Measurements from ENCODE around the gene ALDH1B1.

ALDH1B1 gene

GRCh38 chr9:38440516-38440915 lies 48.0 kb downstream of the ALDH1B1 start:
- no peak for DNase-seq (ENCODE audit: low read depth)

DNA sequence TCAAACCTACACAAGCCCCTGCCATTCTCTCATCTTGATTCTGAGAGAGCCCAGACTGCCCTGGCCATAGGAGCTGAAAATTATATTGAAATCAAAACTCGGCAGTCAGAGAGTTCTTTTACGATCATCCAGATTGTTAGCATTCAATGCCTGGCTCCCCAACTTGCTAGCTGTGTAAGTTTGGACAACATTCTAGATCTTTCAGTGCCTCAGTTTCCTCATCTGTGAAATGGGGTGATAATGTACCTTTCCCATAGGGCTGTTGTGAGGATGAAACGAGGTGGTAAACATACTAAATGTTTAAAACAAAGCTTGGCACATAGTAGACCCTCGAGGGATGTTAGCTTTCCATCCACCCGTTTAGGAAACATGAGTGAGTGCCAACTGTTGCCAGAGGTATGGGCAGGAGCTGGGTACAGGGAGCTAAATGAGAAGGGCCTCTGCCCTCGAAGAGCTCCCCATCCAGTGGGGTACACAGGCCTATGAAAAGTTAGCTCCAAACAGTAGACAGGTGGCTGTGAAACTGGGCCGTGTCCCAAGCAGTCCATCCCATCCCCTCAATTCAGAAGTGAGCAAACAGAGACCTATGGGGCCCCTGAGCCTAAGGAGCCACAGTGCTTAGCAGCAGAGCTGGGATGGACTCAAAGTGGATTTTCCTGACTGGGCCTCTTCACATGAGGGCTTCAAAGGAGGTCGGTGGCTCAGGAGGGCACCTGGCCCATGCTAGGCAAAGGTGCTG lies 49.0 kb downstream of the ALDH1B1 start:
- no peak for DNase-seq (ENCODE audit: low read depth)

DNA sequence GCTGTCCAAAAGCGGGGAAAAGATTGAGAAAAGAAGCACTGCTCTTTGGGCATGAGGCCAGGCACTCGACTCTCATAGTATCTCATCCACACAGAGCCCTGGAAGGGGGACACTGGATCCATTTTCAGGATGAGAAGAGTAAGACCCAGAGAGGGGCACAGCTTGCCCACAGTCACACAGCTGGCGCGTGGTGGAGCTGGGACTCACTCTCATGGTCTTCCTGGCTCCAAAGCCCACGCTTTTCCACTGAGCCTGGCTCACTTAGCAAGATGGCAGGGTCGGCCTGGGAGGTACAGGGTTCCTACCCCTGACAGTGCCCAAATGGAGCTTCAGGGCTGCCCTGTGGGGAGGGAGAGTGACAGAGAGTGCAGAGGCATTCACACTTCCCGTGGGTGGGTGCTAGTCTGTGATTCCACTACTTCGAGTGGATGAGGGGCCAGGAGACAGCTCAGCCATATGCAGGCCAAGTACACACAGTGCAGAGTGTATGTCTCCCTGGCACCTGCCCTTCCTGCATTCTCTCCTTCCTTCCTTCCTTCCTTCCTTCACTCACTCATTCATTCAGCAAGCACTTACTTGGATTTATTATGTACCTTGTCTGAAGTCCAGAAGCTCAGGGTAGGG lies 50.1 kb downstream of the ALDH1B1 start:
- no peak for DNase-seq (ENCODE audit: low read depth)

- no peak for DNase-seq (ENCODE audit: low read depth)
Measured at GRCh38 chr9:38443181-38443580, 50.7 kb downstream of the ALDH1B1 start.

DNA sequence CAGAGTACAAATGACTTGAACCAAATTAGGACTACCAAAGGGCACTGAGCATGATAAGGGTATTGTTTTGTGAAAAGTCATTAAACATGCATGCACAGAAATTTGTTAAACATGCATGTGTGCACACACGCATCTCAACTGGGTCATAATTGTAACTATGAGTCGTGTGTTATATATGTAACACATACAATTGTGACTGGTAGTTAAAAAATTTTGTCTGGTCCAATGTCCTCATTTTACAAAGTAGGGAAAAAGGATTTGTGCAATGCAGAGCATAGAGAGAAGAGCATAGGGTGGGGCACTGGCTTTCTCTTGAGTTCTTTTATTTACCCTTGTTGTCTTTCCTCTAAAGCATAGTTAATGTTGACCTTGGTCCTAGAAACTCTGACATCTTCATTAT lies 51.1 kb downstream of the ALDH1B1 start:
- DNase-seq (ENCODE audit: low read depth): no peak

- DNase-seq (ENCODE audit: low read depth): no peak
Measured at GRCh38 chr9:38445154-38446043, 52.9 kb downstream of the ALDH1B1 start.

DNA sequence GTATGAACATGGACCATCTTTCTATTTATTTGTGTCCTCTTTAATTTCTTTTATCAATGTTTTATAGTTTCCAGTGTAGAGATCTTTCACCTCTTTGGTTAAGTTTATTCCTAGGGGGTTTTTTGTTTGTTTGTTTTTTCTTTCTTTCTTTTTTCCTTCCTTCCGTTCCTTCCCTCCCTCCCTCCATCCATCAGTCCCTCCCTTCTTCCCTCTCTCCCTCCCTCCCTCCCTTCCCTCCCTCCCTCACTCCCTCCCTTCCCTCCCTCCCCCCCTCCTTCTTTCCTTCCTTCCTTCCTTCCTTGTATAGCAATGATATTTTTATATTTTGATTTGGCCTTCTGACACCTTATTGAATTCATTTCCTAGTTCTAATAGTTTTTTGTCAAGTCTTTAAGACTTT lies 55.2 kb downstream of the ALDH1B1 start:
- no peak for DNase-seq (ENCODE audit: low read depth)
